ENCODE results near the gene C12orf57. TPM values are rescaled to one million over a fixed set of nuclear protein-coding genes. Genes with fewer than 3 reads are reported as not detected.

The C12orf57 gene
- total RNA-seq, 1 donor from 2014 or later: 238 TPM

DNA sequence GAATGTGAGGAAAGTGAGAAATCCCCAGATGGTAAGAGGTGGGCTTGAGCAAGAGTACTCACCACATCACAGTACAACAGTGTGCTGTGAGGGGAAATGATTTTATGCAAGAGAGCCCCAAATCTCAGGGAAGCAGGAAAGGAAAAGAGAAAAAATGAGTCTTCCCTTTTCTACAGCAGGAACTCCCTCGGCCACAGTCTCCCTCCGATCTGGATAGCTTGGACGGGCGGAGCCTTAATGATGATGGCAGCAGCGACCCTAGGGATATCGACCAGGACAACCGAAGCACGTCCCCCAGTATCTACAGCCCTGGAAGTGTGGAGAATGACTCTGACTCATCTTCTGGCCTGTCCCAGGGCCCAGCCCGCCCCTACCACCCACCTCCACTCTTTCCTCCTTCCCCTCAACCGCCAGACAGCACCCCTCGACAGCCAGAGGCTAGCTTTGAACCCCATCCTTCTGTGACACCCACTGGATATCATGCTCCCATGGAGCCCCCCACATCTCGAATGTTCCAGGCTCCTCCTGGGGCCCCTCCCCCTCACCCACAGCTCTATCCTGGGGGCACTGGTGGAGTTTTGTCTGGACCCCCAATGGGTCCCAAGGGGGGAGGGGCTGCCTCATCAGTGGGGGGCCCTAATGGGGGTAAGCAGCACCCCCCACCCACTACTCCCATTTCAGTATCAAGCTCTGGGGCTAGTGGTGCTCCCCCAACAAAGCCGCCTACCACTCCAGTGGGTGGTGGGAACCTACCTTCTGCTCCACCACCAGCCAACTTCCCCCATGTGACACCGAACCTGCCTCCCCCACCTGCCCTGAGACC is 8.2 kb upstream of the C12orf57 start:
- intact Hi-C loops (cut with micrococcal nuclease): no loop called here

GRCh38 chr12:6936194-6936635 is 7.6 kb upstream of the C12orf57 start:
- DNase-seq: no peak
- intact Hi-C loops (cut with micrococcal nuclease): no loop called here
- ATAC-seq: peak; percentile 0

More for the DNA sequence above, 8.2 kb upstream of the C12orf57 start:
- DNase-seq (peak; percentile 29), ATAC-seq (no peak)

DNA sequence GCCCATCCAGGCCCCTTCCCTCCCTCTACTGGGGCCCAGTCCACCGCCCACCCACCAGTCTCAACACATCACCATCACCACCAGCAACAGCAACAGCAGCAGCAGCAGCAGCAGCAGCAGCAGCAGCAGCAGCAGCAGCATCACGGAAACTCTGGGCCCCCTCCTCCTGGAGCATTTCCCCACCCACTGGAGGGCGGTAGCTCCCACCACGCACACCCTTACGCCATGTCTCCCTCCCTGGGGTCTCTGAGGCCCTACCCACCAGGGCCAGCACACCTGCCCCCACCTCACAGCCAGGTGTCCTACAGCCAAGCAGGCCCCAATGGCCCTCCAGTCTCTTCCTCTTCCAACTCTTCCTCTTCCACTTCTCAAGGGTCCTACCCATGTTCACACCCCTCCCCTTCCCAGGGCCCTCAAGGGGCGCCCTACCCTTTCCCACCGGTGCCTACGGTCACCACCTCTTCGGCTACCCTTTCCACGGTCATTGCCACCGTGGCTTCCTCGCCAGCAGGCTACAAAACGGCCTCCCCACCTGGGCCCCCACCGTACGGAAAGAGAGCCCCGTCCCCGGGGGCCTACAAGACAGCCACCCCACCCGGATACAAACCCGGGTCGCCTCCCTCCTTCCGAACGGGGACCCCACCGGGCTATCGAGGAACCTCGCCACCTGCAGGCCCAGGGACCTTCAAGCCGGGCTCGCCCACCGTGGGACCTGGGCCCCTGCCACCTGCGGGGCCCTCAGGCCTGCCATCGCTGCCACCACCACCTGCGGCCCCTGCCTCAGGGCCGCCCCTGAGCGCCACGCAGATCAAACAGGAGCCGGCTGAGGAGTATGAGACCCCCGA is 7.0 kb upstream of the C12orf57 start:
- intact Hi-C loops (cut with micrococcal nuclease): no loop called here
- DNase-seq (peak; percentile 55), ATAC-seq (peak; percentile 8)

GRCh38 chr12:6937481-6938352 is 6.1 kb upstream of the C12orf57 start:
- ATAC-seq (peak; percentile 88), DNase-seq (peak; percentile 95)
- intact Hi-C loops (cut with micrococcal nuclease): no loop called here

GRCh38 chr12:6938353-6939190 is 5.2 kb upstream of the C12orf57 start:
- intact Hi-C loops (cut with micrococcal nuclease): no loop called here
- DNase-seq (peak; percentile 49), ATAC-seq (peak; percentile 1)

GRCh38 chr12:6939191-6939540 is 4.7 kb upstream of the C12orf57 start:
- intact Hi-C loops (cut with micrococcal nuclease): no loop called here
- DNase-seq (no peak), ATAC-seq (no peak)

DNA sequence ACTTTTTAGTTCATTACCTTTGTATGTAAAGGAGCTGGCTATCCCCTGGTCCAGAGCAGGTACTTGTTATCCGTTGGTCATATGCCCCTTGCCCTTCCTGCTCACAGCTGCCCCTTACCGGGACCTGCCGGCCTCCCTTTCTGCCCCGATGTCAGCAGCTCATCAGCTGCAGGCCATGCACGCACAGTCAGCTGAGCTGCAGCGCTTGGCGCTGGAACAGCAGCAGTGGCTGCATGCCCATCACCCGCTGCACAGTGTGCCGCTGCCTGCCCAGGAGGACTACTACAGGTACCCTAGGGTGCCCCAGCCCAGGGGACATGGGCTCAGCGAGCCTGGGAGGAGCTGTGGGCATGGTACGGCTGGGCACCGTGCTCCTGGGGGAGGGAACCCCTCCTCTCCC is 2.6 kb upstream of the C12orf57 start:
- ATAC-seq: no peak
- peak; percentile 68 for DNase-seq
- intact Hi-C loops (cut with micrococcal nuclease): no loop called here

GRCh38 chr12:6941782-6942181 is 2.0 kb upstream of the C12orf57 start:
- ATAC-seq (no peak), DNase-seq (peak; percentile 42)
- intact Hi-C loops (cut with micrococcal nuclease): no loop called here

- intact Hi-C loops (cut with micrococcal nuclease): no loop called here
- ATAC-seq: no peak
These were observed 1.5 kb upstream of the C12orf57 start for GRCh38 chr12:6942331-6942665.

DNA sequence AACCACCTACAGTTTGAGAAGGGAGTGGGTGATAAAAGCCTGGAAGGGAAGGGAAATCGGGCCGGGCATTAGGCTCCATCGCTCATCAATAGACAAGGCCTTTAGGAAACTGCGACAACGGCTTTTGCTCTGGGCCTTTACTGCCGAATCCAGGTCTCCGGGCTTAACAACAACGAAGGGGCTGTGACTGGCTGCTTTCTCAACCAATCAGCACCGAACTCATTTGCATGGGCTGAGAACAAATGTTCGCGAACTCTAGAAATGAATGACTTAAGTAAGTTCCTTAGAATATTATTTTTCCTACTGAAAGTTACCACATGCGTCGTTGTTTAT is 467 bp upstream of the C12orf57 start:
- DNase-seq (peak; percentile 75), ATAC-seq (peak; percentile 66)
- intact Hi-C loops (cut with micrococcal nuclease): no loop called here

More at GRCh38 chr12:6942331-6942665, 1.5 kb upstream of the C12orf57 start:
- DNase-seq: peak; percentile 35

- DNase-seq: peak; percentile 96
- ATAC-seq: peak; percentile 76
These were observed 762 bp downstream of the C12orf57 start for GRCh38 chr12:6944381-6945186.

DNA sequence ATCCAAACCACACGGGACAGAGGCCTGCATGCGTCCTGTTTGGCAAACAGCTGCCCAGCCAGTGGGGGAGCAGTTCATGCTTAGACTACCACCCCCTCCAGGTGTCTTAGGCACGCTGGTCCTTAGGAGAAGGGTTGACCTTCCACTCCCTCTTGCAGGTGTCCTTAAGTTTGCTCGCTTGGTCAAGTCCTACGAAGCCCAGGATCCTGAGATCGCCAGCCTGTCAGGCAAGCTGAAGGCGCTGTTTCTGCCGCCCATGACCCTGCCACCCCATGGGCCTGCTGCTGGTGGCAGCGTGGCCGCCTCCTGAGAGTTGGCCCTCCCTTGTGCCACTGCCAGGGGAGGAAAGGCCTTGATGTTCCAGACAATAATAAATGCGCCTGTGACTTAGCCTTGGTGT is 1.8 kb downstream of the C12orf57 start:
- intact Hi-C loops (cut with micrococcal nuclease): no loop called here
- ATAC-seq (no peak), DNase-seq (no peak)

More at GRCh38 chr12:6944381-6945186, 762 bp downstream of the C12orf57 start:
- intact Hi-C loops (cut with micrococcal nuclease): no loop called here

DNA sequence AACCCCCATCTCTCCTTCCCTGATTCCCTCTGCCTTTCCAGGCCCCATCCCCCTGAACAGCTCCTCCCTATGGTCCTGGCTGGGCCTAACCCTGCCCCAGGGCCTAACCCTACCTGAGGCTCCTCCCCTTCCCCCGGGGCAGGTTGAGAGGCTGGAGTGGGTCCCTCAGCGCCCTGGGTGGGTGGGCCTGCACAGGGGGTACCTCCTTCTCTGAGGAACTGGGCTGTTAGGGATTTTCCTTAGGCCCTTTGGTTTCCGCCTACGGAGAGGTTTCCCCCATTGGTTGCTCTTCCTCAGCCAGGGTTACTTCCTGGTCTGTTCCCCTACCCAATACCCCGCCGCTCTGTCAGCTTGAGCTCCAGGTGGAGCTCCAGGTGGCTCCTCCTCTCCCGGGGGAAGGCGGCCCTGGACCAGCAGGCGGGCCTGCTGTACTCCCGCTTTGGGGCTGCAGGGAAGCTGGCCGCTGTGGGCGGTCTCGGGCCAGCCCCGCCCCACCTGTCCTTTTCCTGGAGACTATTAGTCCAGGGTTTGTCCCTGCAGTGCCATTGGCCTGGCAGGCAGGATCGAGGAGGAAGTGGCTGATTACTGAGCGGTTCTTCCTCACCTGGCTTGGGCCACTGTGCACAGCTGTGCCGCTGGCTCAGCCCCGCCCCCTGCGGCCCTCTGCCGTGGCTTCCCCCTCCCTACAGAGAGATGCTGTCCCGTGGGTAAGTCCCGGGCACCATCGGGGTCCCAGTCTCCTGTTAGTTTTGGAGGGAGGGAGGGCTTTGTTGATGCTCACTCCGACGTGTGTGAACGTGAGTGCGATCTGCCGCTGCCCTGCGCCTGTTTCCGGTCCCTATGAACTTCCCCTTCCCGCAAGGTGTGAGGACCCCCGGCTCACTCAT is 2.5 kb downstream of the C12orf57 start:
- ATAC-seq (no peak), DNase-seq (peak; percentile 68)
- intact Hi-C loops (cut with micrococcal nuclease): no loop called here

- DNase-seq: no peak
These were observed 3.1 kb downstream of the C12orf57 start for GRCh38 chr12:6946920-6947374.

GRCh38 chr12:6947615-6948014 is 3.8 kb downstream of the C12orf57 start:
- DNase-seq (peak; percentile 15), ATAC-seq (no peak)
- intact Hi-C loops (cut with micrococcal nuclease): no loop called here

More at GRCh38 chr12:6946920-6947374, 3.1 kb downstream of the C12orf57 start:
- no peak for ATAC-seq
- intact Hi-C loops (cut with micrococcal nuclease): no loop called here

DNA sequence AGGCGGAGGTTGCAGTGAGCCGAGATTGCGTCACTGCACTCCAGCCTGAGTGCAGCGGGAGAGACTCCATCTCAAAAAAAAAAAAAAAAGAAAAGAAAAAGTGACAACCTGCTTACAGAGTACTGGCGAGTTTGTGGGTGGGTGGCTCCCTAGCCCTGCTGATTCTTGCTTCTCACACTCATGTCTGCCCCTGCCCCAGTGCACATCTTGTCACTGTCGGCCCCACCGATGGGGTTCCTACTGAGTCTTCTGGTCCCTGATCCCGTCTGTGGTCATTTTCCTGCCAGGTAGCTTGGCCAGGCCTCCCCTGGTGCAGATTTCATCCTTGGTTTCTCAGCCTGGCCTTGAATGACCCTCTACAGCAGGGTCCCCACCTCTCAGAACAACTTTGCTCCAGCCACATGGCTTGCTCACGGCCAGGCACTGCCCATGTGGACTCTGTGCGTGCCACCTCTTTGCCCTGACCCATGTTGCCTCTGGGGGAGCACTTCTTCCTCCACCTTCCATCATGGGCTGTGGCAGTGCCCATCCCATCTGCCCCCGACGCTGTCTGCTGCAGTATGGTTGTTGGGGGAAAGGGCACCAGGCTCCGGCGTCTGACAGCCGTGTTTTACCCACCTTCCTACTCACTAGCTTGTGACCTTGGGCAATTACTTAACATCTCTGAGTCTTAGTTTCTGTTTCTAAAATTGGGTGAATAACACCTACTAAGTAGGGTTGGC is 5.2 kb downstream of the C12orf57 start:
- ATAC-seq: no peak
- intact Hi-C loops (cut with micrococcal nuclease): no loop called here
- peak; percentile 24 for DNase-seq

Data from left ventricle myocardium superior (tissue), 1 donor.